Measurements from ENCODE around the gene GINS3.
"Not testable (repeated sequence)": the region's sequence is repeated elsewhere in the genome, so short reads cannot be mapped to it uniquely, and the experiment has no call there.

GINS3 gene

DNA sequence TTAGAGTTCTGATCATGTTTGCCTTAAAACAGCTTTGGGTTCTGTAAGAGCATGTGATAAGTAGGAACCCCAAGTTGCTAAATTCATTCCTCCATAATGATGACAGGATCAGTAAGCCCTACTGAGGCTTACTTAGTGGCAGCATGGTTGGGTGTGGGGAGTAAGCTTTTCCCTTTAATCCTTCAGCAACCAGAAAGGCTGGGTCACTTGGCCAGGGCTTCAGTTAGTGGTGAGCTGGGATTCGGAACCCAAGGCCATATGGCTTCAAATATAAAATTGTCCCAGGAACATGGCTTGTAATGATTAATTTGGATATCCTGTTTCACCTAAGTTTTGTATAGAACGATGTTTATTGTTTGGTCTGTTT, 850 bp downstream of the GINS3 start:
- peak; percentile 25 for DNase-seq

DNA sequence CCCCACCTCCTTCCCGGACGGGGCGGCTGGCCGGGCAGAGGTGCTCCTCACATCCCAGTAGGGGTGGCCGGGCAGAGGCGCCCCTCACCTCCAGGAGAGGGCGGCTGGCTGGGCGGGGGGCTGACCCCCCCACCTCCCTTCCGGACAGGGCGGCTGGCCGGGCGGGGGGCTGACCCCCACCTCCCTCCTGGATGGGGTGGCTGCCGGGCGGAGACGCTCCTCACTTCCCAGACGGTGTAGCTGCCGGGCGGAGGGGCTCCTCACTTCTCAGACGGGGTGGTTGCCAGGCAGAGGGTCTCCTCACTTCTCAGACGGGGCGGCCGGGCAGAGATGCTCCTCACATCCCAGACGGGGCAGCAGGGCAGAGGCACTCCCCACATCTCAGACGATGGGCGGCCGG, 4.6 kb downstream of the GINS3 start:
- not testable (repeated sequence) for DNase-seq

DNA sequence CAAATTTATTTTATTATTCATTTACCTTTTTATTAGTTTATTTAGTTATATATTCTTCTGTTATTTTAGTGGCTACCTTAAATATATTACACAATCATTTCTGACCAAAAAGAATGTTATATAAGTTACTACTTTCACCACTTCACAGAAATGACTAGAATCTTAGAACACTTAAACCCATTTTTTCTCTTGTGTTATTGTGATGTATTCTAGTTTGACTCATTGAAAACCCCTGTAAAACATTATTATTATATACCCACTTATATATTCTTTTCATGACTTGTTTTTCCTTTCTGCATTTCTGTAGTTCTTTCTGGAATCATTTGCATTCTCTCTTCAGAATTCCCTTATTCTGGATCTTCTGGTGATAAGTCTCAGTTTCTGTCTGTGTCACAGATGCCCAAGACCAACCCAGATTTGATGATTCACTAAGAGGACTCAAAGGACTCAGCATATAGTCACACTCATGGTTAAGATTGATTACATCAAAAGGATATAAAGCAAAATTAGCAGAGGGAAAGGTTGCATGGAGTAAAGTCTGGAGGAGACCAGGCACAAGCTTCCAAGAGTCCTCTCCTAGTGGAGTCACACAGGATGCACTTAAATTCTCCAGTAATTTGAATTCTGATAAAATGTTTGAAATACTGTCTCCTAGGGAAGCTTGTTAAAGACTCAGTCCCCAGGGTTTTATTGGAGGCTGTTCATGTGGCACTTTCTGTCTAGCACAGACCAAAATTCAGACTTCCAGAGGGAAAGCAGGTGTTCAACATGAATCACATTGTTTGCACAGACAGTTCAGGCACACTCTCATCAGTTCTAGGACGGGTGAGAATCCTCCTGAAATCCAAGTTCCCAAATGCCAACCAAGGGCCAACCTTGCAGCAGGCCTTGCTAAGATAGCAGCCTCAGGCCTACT, 7.7 kb downstream of the GINS3 start:
- peak; percentile 3 for DNase-seq

DNA sequence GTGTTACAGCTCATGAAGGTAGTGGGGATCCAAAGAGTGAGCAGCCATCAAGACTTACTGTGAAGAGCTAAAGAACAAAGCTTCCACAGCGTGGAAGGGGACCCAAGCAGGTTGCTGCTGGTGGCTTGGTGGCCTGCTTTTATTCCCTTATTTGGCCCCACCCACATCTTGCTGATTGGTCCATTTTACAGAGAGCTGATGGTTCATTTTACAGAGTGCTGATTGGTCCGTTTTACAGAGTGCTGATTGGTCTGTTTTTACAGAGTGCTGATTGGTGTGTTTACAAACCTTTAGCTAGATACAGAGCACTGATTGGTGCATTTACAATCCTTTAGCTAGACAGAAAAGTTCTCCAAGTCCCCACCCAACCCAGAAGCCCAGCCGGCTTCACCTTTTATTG, 9.0 kb downstream of the GINS3 start:
- DNase-seq = not testable (repeated sequence)

DNA sequence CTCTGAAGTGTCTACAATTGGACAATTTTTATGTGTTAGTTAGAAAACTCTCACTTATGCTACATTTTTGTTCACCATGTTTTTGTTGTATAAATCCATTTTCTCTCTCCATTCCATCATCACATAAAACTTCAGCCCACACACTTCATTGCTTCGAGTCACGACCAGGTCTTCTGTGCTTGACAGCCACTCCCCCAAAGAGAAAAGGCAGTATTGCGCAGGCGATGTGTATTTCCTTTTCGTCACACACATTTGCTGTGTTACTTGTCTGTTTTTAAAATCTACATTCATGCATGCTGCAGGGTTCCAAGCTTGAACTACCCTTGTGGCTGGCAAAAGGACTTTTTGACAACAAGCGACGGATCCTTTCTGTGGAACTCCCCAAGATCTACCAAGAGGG, 10.5 kb downstream of the GINS3 start:
- no peak for DNase-seq

DNA sequence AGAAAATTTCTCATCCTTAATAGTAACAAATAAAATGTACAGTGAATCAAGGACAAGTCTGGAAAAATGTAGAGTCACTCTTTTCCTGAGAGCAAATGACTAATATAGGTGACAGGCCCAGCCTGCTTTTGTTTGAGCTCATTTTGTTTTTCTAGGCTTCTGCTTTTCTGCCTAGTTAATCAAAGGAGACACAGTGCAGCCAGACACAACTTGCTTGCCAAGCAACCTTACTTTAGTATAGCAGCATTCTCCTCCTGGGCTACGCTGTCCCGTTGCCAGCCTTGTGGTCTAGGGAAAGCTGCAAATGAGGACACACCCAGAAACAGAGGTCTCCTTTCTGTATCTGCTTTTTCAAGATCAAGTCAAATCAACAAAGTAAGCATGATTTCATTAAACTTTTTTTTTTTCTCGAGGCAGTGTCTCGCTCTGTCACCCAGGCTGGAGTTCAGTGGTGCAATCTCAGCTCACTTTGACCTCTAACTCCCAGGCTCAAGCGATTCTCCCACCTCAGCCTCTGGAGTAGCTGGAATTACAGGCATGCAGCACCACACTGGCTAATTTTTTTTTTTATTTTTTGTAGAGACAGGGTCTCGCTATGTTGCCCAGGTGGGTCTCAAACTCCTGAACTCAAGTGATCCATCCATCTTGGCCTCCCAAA, 17.2 kb downstream of the GINS3 start:
- DNase-seq = peak; percentile 48

DNA sequence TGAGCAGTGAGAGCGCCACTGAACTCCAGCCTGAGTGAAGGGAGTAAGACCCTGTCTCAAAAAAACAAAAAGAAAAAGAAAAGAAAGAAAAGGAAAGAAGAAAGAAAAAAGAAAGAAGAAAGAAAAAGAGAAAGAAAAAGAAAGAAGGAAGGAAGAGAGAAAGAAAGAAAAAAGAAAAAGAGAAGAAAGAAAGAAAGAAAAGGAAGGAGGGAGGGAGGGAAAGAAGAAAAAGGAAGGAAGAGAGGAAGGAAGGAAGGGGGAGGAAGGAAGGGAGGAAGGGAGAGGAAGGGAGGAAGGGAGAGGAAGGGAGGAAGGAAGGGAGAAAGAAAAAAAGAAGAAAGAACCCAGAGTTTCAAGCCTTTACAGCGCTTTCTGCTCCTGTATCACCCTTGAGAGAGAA, 19.1 kb downstream of the GINS3 start:
- DNase-seq = no peak

DNA sequence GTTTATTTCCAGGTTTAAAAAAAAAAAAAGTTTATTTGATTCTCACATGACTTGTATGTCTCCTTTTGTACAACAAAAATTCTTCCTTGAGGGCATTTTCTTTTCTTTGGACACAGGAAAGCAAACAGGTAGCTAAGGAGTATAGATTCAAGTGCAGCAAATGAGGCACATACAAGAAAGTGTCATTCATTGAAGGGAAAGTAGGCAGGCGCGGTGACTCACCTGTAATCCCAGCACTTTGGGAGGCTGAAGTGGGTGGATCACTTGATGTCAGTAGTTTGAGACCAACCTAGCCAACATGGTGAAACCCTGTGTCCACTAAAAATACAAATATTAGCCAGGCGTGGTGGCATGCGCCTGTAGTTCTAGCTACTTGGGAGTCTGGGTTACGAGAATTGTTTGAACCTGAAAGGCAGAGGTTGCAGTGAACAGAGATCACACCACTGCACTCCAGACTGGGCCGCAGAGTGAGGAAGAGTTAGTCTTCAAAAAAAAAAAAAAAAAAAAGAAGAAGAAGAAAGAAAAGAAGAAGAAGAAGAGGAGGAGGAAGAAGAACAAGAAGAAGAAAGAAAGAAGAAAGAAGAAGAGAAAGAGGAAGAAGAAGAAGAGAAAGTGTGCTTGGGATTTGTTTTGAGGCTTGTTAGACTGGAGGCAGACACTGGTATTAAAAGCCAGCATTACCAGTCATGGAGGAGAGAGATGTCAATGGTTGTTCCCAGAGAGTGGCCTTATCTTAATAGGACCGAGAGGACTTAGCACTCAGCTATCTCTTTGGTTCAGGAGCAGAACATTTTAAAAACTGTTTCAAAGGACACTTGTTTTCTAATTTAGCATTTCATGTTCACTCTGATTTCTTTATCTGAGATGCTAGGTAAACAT, 19.7 kb downstream of the GINS3 start:
- DNase-seq = no peak

DNA sequence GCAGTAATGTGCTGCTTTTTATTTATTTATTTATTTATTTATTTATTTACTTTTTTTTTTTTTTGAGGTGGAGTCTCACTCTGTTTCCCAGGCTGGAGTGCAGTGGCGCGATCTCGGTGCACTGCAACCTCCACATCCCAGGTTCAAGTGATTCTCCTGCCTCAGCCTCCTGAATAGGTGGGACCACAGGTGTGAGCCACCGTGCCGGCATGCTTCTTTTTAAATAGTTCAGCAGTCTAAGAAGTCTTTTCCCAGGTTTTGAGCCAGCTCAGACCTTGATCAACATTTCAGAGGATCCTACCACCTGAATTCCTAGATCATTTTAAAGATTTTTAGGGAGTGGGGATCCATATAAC, 20.3 kb downstream of the GINS3 start:
- not testable (repeated sequence) for DNase-seq

DNA sequence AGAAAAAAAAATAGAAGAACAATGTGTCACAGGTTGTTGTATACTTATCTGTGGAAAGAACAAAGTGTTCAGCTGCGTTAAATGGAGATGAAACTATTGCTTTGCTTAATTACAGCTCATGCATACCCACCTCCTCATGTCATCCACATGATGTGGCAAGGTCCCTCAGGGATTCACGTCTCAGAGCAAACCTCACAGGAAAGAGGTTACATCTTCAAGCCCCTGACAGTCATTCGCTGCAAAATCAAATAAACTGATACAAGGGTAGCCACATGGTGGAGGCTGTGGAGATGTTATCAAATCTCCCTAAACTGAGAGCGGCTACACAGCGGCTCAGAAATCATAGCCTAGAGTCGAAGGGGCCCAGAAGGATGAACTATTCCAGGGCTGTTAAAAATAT, 21.1 kb downstream of the GINS3 start:
- no peak for DNase-seq

DNA sequence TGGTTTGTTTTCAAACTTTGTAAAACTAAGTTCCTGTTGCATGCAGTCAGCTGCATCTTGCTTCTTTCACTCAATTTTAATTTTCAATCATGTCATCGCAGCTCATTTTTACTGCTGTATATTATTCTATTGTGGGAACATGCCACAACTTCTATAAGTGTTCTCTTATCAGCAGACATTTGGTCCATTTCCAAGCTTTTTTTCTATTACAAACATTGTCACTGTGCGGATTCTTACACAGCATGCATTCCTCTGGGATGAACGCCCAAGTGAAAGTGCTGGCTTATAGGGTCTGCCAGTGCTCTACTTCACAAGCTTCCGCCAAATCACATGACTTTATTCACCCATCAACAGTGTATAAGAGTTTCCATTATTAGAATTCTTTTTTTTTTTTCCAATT, 22.7 kb downstream of the GINS3 start:
- no peak for DNase-seq

DNA sequence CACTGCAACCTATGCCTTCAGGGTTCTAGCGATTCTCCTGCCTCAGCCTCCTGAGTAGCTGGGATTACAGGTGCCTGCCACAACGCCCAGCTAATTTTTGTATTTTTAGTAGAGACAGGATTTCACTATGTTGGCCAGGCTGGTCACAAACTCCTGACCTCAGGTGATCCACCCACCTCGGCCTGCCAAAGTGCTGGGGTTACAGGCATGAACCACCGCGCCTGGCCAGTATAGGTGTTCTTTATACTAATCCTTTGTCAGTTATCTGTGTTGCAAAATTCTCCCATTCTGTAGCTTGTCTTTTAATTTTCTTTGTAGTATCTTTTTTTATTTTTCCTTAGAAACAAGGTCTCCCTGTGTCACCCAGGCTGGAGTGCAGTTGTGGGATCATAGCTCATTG, 23.7 kb downstream of the GINS3 start:
- DNase-seq = not testable (repeated sequence)

DNA sequence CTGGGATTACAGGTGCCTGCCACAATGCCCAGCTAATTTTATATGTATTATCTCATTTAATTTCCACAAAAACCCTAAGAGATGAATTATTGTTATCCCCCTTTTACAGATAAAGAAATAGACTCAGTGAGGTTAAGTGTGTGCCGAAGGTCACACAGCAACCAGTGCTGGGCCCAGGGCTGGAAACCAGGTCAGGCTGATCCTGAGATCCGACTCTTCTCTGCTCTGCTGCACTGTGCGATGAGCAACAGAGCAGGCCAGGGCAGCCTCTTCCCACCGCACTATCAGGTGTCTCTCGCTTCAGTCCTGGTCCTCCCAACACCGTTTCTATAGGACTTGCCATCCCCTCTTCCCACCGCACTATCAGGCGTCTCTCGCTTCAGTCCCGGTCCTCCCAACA, 24.8 kb downstream of the GINS3 start:
- DNase-seq = no peak

DNA sequence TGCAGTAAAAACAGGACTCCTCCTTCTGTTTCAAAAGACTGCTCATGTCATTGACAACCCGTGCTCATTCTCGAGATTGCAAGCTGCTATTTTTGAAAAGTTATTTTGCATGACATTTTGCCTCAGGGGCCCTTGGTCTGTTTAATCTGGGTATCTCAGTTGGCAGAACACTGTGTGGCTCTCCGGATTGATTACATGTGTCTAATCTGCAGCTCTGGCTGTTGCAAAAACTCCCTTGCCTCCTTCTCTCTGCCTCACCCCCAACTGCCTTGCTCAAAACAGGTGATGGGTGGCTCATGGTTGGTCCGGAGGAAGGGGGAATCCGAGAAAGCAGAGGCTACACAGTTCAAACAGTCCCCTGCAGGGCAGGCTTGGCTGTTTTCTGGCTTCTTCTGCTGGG, 25.3 kb downstream of the GINS3 start:
- DNase-seq = no peak

DNA sequence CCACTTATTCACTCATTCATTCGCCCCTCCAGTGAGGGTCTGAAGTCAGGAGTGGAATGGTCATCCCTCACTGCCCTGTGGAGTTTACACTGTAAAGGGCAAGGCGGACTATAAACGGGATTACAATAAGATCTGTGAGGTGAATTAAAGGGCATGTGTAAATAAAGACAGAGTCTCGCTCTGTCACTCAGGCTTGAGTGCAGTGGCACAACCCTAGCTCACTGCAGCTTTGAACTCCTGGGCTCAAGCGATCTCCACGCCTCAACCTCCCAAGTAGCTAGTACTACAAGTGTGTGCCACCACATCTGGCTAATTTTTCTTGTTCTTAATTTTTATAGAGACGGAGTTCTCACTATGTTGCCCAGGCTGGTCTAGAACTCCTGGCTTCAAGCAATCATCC, 25.8 kb downstream of the GINS3 start:
- no peak for DNase-seq

DNA sequence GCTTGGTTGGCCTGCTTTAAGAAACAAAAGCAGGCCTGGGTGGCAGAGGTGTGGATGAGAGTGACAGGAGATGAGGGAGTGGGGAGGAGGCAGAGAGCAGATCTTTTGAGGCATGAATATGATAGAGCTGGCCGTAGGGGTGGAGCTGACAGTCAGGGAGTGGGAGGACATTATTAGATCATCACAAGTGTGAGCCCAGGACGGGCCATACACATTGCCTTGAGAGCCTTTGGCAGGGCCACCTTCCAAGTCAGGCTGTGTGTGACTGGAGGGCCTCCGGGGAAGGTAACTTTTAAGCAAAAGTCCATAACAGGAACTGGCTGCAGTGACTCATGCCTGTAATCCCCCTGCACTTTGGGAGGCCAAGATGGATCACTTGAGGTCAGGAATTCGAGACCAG, 26.3 kb downstream of the GINS3 start:
- peak; percentile 16 for DNase-seq

DNA sequence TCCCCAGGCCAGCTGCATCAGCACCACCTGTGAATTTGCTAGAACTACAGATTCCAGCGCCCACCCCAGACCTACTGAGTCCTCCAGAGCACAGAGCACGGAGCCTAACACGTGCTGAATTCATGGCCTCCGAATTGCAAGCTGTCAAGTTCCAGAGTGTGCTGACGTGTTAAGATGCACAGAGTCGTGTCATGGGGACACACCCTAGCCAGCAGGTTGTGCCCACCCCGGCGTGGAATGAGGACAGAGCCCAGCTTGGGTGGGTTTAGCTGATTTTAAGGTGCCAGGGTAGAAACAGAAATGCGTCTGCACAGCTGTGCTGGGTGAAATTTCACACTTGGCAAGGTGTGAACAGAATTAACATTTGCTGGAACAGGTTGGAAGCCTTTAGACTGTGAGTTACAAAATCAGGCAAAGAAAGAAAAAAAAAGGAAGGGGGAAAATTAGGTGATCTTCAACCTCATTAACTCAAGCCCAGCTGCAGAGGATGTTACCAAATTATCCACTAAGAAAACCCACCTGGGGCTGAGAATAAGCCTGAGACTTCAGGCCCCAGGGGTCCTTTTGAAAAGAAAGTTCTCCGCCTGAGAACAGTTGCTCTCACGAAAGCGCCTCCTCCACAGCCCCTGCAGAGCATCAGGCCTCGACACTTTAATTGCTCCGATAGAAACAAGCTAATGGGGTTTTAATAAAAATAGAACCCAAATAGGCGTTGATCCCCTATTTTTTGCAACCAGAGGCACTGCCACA, 27.1 kb downstream of the GINS3 start:
- DNase-seq = no peak

DNA sequence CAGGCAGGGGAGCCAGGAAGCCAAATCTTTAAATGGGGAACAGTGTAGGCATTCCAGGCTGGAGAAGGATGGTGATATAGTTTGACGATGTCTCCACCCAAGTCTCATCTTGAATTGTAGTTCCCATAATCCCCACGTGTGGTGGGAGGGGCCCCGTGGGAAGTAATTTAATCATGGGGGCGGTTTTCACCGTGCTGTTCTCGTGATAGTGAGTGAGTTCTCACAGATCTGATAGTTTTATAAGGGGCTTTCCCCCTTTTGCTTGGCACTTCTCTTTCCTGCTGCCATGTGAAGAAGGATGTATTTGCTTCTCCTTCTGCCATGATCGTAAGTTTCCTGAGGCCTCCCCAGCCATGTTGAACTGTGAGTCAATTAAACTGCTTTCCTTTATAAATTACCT, 28.8 kb downstream of the GINS3 start:
- DNase-seq = no peak

DNA sequence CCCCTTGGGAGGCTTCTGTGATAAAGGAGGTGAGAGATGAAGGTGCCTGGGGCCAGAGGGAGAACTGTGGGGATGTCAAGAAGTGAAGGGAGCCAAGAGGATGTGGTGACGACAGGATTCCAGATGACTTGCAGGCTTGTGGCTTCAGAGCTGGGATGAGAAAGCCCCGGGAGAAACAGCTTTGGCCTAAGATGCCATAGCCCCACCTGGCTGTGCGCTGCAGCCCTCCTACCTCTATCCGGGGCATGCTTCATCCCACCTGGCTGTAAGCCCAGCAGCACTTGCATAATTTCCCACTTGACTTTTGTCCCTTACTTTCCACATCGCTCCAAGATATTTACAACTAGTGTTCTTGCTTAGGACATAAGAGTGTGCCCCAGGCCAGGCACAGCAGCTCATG, 29.3 kb downstream of the GINS3 start:
- DNase-seq = peak; percentile 35

DNA sequence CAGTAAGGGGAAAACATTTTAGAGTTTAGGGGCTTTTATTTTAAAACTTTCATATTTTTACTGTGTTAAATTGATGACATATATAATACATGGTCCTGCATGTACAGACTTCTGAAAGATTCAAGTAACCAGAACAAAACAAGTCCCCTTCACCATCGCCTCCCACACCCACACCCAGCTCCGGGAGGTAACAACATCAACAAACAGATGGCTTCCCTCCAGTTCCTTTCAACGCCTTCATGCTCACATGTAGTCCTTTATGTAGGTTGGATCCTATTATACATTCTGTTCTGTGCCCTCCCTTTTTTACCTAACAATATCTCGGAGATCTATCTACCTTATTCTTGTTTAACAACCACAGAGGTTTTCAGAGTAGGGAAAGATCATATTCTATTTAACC, 30.5 kb downstream of the GINS3 start:
- DNase-seq = no peak

DNA sequence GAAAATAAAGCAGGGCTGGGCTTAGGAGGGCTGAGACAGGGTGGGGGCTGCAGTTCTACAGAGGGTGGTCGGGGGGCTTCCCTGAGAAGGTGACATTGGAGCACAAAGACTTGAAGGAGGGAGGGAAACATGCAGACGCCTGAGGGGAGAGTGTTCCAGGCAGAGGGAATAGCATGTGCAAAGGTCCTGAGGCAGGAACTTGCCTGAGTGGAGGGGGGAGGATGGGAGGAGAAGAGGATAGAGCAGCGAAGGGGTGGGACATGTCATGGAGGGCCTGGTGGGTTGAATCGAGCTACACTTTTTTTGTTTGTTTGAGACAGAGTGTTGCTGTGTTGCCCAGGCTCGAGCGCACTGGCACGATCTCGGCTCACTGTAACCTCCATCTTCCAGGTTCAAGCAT, 33.0 kb downstream of the GINS3 start:
- no peak for DNase-seq

DNA sequence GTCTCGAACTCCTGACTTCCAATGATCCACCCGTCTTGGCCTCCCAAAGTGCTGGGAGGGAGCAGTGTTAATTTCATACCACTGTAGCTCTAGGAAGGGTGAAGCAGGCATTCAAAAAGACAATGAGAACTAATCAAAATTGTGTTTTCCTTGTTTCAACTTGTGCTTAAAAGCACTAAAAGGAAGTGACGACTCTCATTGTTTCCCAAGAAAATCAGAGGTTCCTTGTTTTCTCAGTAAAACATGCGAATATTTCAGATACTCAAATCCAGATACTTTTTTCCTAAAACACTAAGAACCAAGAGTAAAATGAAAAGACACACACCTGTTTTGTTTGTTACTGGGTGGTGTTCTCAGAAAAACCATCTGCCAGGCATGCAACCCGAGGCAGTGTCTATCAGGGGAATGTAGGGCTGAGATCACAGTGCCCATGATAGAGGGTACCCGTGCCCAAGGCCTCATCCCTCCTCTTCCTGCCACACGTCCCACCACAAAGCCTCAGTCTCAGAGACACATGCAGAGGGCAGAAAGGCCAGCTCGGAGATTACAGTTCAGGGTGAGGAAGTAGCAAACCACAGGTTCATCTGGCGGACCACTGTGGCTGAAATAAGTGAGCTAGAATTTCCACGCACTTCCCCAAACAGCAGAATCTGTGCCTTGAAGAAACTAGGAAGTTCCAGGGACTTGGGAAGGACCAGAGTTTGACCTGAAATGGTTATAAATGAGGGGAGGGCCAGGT, 33.7 kb downstream of the GINS3 start:
- no peak for DNase-seq
